Common myeloid progenitor, CD34-positive (primary cell): ENCODE data around the gene CCDC74A.
"Not testable (repeated sequence)": the region's sequence is repeated elsewhere in the genome, so short reads cannot be mapped to it uniquely, and the experiment has no call there.

Experiments used
- CTCF ChIA-PET: fragments of 350-600 bp; sonication (Branson Sonifier 250); formaldehyde crosslinking; loops from one replicate; lab custom pipeline; 2021; ENCODE audit warnings: antibody characterized with exemption; lab: Charles Lee
- POLR2A ChIA-PET: fragments of 350-600 bp; sonication (Branson Sonifier 250); formaldehyde crosslinking; loops from one replicate; lab custom pipeline; 2021; ENCODE audit warnings: antibody characterized with exemption; lab: Charles Lee
- DNase-seq, 3 donors: peaks; one replicate each; pipeline versions ENCODE4 v3.0.0 to v3.0.0-alpha.2; 2013
- H3K27ac ChIP-seq, 2 experiments: 1 replicate in 1 of 2; 2 replicates in 1 of 2; pipeline ENCODE4 v1.7.0; 2013; ENCODE audit warnings: inconsistent platforms in 2 of 2, low read length in 2 of 2, mild to moderate bottlenecking in 2 of 2, low read depth in 1 of 2, moderate library complexity in 1 of 2; ENCODE audit not compliant: severe bottlenecking in 2 of 2, insufficient read depth in 1 of 2, poor library complexity in 1 of 2
- H3K27me3 ChIP-seq, 5 experiments: replicated peaks in 2 of 5; 1 replicate in 3 of 5; 2 replicates in 2 of 5; pipeline versions ENCODE4 v1.6.1 to v1.7.0; 2013; ENCODE audit warnings: low read length in 4 of 5, mild to moderate bottlenecking in 2 of 5, moderate library complexity in 2 of 5, inconsistent platforms in 1 of 5; ENCODE audit not compliant: insufficient read depth in 5 of 5, control insufficient read depth in 4 of 5
- H3K36me3 ChIP-seq, 4 experiments: 1 replicate in 2 of 4; 2 replicates in 2 of 4; pipeline versions ENCODE4 v1.6.1 to v1.7.0; 2013; ENCODE audit warnings: low read length in 3 of 4, control low read depth in 1 of 4, mild to moderate bottlenecking in 1 of 4; ENCODE audit not compliant: control insufficient read depth in 4 of 4, insufficient read depth in 4 of 4
- H3K4me1 ChIP-seq, 4 experiments: 1 replicate in 3 of 4; 2 replicates in 1 of 4; pipeline versions ENCODE4 v1.6.1 to v1.7.1; 2013; ENCODE audit warnings: low read length in 3 of 4, mild to moderate bottlenecking in 3 of 4, control low read depth in 1 of 4, inconsistent platforms in 1 of 4, moderate library complexity in 1 of 4; ENCODE audit not compliant: control insufficient read depth in 4 of 4, insufficient read depth in 4 of 4; ENCODE audit errors: control extremely low read depth in 1 of 4
- H3K4me3 ChIP-seq, 7 experiments: 1 replicate in 4 of 7; 2 replicates in 3 of 7; pipeline versions ENCODE4 v1.5.1 to v1.7.0; 2013; ENCODE audit warnings: mild to moderate bottlenecking in 7 of 7, low read length in 6 of 7, moderate library complexity in 6 of 7, inconsistent platforms in 2 of 7, low read depth in 2 of 7, control low read depth in 1 of 7; ENCODE audit not compliant: insufficient read depth in 4 of 7, control insufficient read depth in 1 of 7; ENCODE audit errors: extremely low read depth in 1 of 7
- H3K9me3 ChIP-seq, 5 experiments: 1 replicate in 4 of 5; 2 replicates in 1 of 5; pipeline versions ENCODE4 v1.6.1 to v1.7.1; 2013; ENCODE audit warnings: low read length in 4 of 5, mild to moderate bottlenecking in 2 of 5, inconsistent platforms in 1 of 5, low read depth in 1 of 5, moderate library complexity in 1 of 5; ENCODE audit not compliant: control insufficient read depth in 4 of 5, insufficient read depth in 2 of 5; ENCODE audit errors: control extremely low read depth in 1 of 5
- WGBS: methylation state at CpG from one replicate; pipeline ENCODE4 v1.1.5; 2013; ENCODE audit not compliant: insufficient coverage; 5-methylcytosine and 5-hydroxymethylcytosine counted together

The CCDC74A gene

GRCh38 chr2:131521524-131521923, 6.2 kb upstream of the CCDC74A start:
- 93% methylated on average over 5 of the region's 6 CpGs for WGBS
- not testable (repeated sequence) for H3K27me3 ChIP-seq

GRCh38 chr2:131521961-131522781, 5.5 kb upstream of the CCDC74A start:
- Histone ChIP-seq H3K4me1 (no peaks in the 10 kb centered on the region), H3K4me3 (no peak overlapping the region), H3K27me3 (peaks cover 0 to 6% (median 0%) of the 10 kb centered on the region in 5 experiments), H3K36me3 (peaks cover 0 to 27% (median 13%) of the 10 kb centered on the region in 4 experiments), H3K27ac (no peak overlapping the region), H3K9me3 (no peaks in the 10 kb centered on the region)
- DNase-seq, result no peak
- POLR2A ChIA-PET, result no interaction called here
- CTCF ChIA-PET, result no interaction called here
- 97% methylated on average over 13 of the region's 20 CpGs for WGBS

More at GRCh38 chr2:131521524-131521923, 6.2 kb upstream of the CCDC74A start:
- H3K4me3 ChIP-seq, H3K9me3 ChIP-seq, DNase-seq, H3K27ac ChIP-seq, H3K4me1 ChIP-seq, CTCF ChIA-PET, POLR2A ChIA-PET: not testable (repeated sequence)
- H3K36me3 ChIP-seq, result peaks cover 0 to 30% (median 13%) of the 10 kb centered on the region in 4 experiments

GRCh38 chr2:131525256-131525655, 2.4 kb upstream of the CCDC74A start:
- CTCF ChIA-PET, H3K9me3 ChIP-seq, H3K27ac ChIP-seq, H3K4me3 ChIP-seq, H3K36me3 ChIP-seq, POLR2A ChIA-PET, DNase-seq, H3K4me1 ChIP-seq: not testable (repeated sequence)
- peaks cover 0 to 26% (median 3%) of the 10 kb centered on the region in 5 experiments for H3K27me3 ChIP-seq
- 90% methylated on average over 2 of the region's 2 CpGs for WGBS

GRCh38 chr2:131528981-131529863, 1.5 kb downstream of the CCDC74A start:
- H3K4me3 ChIP-seq, CTCF ChIA-PET, H3K36me3 ChIP-seq, DNase-seq, H3K9me3 ChIP-seq, H3K4me1 ChIP-seq, POLR2A ChIA-PET, H3K27ac ChIP-seq: not testable (repeated sequence)
- WGBS, result 59% methylated on average over 19 of the region's 26 CpGs
- H3K27me3 ChIP-seq, result peaks cover 0 to 26% (median 3%) of the 10 kb centered on the region in 5 experiments

GRCh38 chr2:131529864-131530445, 2.3 kb downstream of the CCDC74A start:
- DNase-seq, POLR2A ChIA-PET, H3K4me1 ChIP-seq, H3K4me3 ChIP-seq, H3K9me3 ChIP-seq, H3K27ac ChIP-seq, CTCF ChIA-PET, H3K36me3 ChIP-seq: not testable (repeated sequence)
- peaks cover 0 to 26% (median 3%) of the 10 kb centered on the region in 5 experiments for H3K27me3 ChIP-seq
- WGBS, result no CpG with 5 or more reads among the region's 5 CpGs

GRCh38 chr2:131530626-131531344, 3.1 kb downstream of the CCDC74A start:
- DNase-seq, H3K27ac ChIP-seq, POLR2A ChIA-PET, H3K9me3 ChIP-seq, CTCF ChIA-PET, H3K4me1 ChIP-seq, H3K36me3 ChIP-seq, H3K4me3 ChIP-seq: not testable (repeated sequence)
- WGBS, result 91% methylated on average over 5 of the region's 22 CpGs
- peaks cover 0 to 22% (median 3%) of the 10 kb centered on the region in 5 experiments for H3K27me3 ChIP-seq
